Mucosa of gallbladder (tissue), 1 donor: ENCODE data around the gene CHST13. TPM values are rescaled to one million over a fixed set of nuclear protein-coding genes. Genes with fewer than 3 reads are reported as not detected.
"Not testable (repeated sequence)": the region's sequence is repeated elsewhere in the genome, so short reads cannot be mapped to it uniquely, and the experiment has no call there.

Source experiments
- DNase-seq: peaks from one replicate; pipeline ENCODE4 v3.0.0-alpha.2; 2020; ENCODE audit warnings: low spot score
- total RNA-seq: library from RNA; stranded (reverse); gene quantifications from one replicate; pipeline ENCODE4 v1.2.1, GENCODE V29; 2021
- donor health status: DM: no; HTN: no; CAD: no.

Gene CHST13
- total RNA-seq, 1 donor from 2014 or later, result 0.29 TPM

DNA sequence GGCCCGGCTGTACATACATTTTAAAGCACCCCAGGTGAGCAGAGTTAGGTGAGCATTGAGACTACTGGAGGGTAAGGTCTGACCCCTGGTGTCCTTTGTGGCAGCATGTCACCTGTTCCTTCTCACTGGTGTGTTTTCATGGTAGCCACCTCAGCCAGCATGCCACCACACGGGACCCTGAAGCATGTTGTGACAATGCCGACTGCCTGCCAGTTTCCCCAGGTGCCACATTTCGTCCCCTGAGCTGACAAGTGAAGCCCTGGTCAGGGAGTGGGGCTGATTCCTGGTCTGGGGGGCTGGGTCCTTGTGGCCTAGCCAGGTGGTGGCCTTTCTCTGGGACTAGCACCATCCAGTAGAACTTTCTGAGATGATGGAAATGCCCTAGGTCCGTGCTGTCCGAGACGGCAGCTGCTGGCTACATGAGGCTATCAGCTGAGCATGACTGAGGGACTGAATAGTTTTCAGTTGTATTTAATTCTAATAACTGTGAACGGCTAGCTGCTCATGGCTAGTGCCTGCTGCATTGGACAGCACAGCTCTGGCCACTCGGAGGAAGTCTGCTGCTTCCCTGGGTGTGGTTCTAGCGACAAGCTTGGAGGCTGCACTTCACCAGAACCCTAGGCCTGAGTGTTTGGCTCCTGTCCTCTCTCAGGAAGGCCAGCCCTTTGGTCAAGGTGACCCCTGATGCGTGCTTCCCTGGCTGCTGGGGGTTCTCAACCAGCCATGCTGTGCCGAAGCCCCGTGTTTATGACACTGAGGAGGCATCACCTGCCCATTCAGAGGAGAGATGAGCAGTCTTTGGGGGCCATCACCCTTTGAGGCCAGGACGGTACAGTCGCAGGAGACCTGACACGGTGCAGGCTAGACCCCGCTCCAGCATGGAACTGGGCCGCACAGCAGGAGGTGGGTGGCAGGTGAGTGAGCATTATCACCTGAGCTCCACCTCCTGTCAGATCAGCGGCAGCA, 30.9 kb downstream of the CHST13 start:
- DNase-seq, result peak; percentile 7

DNA sequence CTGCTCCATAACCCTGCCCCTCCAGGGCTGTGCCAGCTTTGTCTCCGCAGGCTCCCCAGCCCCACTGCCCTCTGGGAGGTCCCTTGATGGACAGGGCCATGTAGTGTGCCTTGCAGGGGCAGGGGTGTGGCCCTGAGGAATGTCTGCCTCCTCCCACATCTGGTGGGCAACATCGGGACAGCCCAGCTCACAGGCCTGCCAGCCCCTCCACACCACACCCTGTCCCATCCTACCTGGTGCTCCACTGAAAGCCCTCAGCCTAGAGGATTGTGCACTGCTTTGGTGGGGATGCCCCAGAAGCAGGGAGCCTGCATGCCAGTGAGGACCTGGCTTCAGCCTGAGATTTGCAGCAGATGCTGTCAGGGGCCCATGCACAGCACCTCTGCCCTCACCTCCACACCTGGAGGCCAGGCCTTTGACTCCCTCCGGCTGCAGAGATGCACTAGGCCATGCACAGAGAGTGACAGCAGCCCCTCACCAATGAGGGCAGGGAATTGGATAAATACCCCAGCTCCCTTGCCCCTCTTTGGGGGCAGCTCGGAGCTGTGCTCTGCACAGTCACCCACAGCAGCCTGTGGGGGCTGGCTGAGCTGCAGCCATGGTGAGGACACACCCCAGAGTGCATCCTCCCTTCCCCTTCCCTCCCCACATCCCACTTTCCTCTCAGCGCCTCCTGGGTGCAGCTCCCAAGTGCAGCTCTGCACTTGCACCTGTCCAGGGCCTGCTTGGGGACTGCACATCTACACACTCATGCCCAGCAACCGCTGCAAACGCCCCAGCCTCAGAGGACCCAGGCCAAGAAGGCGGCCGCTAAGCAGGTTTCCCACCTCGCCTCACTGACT, 32.1 kb downstream of the CHST13 start:
- peak; percentile 8 for DNase-seq

DNA sequence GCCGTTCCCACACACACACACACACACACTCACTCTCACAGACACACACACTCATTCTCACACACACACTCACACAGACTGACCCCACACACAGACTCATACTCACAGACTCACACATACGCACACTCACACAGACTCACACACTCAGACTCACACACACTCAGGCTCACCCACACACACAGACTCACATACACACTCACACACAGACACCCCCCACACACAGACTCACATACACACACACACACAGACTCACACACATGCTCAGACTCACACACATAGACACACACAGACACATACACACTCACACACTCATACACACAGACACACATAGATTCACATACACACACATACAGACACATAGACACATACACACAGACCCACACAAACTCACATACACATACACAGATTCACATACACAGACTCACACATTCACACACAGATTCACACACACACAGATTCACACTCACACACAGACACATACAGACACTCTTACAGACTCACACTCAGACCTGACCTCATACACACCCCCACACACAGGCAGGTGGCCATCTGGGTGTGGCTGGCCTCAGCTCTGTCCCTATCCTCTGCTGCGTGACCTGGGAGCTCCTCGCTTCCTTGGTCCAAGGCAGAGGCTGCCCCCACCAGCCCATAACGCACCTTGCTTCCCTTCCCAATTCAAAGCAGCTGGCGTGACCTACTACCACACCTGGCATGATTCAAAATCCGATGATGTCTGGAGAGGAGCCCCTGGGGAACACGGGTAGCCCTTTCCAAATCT, 32.9 kb downstream of the CHST13 start:
- DNase-seq, result peak; percentile 8

DNA sequence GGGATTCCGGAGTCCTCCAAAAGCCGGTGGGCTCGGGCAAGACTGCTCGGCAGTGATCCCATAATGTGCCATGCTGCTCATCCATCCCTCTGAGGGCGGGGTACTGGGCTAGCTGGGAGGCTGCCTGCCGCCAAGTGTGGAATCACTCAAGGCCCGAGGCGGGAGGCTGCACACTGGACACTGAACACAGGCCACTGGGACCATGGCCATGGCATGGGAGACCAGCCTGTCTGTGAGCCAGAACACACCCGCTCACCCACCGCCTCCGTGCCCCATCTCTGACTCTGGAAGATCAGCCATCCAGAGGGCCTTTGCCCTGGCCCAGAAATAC, 33.4 kb downstream of the CHST13 start:
- DNase-seq, result peak; percentile 9

DNA sequence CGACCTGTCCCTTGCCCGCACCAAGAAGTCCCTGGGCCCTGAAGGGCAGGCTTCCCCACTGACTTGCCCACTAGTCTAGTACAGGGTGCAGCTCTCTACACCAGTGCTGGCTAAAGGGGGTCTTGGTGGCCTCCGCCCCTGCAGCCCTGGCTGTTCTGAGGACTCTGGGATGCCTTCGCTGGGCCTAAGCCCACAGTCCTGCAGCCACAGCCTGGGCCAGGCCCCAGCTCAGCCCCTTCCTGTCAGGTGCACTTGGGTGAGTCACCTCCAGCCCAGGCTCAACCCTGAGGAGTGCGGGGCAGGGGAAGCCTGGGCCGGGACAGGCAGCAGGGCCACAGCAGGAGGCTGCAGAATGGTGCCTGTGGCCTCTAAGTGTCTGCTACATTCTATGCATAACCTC, 33.8 kb downstream of the CHST13 start:
- DNase-seq, result peak; percentile 1

DNA sequence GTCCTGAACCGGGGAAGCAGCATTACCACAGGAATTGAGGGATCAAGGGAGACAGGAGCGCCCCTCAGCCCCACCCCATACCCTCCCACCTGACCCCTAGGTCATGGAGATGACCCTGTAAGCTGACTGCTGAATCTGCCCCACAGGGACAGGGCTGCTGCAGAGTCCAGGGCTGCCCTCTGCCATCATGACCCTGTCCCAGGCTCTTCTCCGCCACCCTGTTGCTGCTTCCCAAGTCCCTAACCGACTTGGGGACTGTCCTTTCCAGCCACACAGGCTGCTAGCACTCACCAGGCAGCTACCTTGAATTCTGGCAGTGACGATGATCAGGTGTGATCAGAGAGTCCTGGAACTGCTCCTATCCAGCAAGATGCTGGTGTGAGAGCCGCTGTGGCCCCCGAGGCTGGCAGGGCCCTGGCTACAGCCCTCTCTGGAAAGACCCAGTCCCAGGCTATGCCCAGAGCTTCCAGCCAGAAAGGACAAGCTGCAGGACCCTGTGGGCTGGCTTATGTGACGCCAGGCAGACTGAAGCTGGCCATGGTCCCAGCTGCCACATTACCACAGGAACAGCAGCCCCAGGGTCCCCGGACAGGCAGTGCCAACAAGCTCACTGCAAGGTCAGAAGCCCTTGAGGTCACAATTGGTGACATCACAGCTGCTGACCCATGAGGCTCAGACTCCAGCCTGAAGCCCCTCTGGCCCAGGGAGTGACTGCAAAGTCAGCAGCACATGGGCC, 34.5 kb downstream of the CHST13 start, which contains the start of gene C3orf22:
Gene C3orf22 (minus strand): TSS at position 597 of the 736 bp plus-strand sequence. CDS start 5,542 bp downstream, outside the sequence.
- peak; percentile 2 for DNase-seq

DNA sequence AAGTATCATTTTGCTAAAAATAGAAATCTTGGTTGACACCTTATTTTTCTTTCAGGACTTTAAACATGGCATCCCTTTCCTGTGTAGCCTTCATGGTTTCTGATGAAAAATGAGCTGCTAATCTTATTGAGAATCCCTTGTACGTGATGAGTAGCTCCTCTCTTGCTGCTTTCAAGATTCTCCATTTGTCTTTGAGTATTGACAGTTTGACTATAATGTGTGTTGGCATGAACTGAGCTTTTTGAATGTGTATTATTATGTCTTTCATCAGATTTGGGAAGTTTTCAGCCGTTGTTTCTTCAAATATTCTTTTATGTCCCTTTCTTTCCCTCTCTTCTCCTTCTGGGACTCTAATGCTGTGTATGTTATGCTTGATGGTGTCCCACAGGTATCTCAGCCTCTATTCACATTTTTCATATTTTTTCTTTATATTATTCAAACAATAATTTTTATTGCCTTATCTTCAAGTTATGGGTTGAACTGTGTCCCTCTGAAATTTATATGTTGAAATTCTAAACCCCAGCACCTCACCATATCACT, 38.9 kb downstream of the CHST13 start:
- no peak for DNase-seq

DNA sequence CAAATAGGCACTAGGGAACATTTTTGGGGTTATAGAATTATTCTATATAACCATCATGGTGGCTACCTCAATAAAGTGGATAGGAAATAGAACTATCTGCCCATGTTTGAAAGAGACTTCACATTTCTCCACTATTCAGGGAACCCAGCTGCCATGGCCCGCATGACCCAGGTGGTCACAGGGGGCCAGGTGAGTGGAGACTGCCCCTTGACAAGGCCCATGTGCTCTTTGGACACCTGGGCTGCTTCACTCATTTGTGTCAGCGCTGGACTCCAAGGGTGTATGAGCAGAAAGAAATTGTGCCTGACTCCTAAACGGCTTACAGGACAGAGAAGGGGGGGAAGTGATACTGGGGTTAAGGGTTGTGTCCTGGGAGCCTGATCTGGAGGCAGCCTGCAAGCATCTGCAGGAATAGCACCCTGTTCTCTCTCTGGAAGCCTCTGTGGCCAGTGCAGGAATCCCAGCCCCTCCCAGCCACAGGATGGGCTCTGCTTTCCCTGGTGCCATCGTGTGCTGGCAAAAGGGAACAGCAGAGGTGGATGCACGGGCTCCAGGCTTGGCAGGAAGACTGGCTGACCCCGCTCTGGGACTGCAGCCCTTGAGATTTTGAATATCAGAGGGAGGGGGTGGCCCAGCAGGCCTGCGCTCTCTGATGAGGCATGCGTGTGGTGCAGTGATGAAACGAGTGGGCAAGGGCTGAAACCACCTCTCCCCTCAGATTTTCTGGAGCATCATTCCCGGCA, 43.9 kb downstream of the CHST13 start:
- no peak for DNase-seq

DNA sequence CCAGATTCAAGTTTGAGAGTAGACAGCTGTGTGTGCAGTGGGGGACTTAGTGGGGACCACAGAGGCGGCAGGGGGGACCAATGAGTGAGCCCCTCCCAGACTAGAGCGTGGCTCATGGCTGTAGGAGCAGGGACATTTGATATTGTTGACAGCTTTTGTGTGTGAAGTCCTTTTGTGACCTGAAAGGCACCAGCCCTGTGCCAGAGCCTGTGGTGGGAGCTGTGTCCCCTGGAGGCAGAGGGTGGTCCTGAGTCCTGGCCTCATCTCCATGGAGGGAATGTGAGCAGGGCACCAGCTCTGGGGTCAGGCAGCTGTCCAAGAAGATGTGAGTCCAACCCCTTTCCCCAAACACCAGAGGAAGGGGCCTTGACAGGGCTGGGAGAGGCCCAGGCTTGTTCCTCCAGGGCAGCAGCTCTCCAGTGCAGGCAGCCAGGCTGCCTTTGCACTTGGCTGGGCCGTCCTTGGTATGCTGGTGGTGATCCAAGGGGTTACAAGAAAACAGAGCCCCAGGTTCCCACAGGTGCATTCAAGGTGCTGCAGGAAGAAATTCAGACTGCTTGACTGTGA, 44.9 kb downstream of the CHST13 start:
- DNase-seq, result no peak

DNA sequence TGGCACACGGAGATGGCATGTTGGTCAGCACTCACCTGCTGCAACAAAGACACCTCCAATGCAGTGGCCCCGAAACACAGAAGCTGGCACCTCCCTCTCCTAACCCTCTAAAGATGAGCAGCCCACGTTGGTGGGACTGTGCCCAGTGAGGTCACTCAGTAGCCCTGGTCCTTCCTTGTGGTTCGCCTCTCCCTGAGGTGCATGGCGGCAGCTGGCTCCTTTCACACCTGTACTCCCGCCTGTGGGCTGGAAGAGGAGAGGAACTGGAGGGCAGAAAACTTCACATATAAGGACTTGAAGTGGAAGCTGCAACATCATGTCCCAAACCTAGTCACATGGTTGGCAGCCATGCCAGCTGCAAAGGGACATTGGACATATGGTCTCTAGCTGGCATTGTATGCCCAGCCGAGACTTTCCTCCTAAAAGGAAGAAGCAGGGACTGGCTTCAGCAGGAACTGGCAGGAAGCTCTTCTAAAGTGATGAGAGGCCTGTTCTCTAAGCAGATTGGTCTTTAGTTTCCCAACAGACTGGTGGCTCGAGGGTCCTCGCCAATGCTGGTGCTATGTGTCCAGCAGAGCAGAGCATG, 45.5 kb downstream of the CHST13 start:
- DNase-seq, result no peak

DNA sequence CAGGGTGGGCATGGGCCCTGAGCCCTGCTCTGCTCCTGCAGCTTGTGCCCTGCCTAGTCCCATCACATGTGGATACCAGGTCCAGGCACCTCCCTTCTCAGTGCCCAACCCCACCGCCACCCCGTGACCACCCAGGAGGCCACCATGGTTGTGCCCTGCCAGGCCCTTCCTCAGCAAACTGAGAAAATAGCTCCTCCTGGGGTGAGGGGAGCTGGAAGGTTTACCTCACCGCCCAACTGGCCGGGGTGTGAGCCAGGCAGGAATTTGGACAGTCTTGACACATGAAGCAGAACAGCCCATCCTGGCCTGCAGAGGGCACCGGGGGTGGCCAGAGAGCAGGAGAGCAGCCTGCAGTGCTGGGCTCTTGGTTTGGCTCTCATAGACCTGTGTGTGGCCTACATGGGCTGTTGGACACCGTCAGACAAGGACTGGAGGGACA, 46.2 kb downstream of the CHST13 start:
- DNase-seq, result no peak

DNA sequence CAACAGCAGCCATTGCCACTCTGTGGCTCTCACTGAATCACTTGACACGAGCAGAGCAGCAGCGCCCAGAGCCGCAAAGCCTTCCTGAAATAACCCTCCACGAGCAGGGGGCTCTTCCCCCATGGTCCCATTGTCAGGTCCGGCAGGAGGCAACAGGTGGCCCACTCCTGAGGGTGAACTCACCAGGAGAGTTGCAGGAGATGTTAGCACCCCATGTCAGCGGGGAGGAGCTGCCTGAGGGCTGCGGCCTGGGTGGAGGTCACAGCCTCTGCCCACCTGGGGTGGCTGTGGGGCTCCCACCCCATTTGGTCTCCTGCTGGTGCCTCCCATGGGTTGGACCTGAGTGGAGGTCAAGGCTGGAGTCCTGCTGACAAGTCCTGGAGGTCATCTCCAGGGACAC, 47.1 kb downstream of the CHST13 start:
- DNase-seq, result no peak

DNA sequence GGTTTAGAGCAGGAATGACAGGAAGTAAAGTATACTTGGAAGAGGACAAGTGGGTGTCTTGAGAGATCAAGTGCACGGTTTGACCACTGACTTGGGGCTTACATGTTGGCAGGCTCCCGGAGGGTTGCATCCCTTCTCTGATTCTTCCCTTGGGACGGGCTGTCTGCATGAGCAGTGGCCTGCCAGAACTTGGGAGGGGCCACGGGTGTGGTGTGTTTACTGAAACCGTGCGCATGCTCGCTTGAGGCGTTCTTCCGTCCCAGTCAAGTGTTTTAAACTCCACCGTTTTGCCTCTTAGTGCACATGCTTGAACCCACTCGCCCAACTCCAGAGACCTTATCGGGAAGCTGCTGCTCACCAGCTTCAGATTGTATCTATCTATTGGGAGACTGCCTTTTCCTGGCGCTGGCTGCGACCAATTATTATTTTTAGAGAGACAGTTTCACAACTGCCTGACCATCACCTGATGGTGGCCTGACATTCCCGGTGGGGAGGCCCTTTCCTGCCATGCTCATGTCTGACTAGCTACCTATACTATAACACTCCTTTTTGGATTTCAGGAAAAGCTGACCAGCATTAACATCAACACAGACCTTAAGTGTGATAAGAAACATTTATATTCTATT, 49.6 kb downstream of the CHST13 start:
- no peak for DNase-seq

DNA sequence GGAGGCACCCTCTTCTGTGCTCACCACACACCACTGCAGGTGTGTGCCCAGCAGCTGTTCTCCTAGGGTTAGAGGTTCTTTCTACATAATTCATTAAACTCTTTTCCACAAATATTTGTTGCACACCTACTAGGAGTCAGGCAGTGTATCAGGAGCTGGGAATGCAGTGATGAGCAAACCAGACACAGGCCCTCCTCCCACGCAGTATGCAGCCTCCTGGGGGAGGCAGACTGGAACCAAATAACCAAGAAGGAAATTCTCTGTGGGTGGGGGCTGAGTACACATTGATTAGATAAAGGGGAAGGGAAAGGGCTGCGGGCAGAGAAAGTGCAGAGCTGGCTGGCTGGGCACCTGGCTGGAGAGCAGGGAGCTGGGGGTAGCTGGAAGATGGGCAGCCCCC, 53.3 kb downstream of the CHST13 start:
- DNase-seq, result no peak

DNA sequence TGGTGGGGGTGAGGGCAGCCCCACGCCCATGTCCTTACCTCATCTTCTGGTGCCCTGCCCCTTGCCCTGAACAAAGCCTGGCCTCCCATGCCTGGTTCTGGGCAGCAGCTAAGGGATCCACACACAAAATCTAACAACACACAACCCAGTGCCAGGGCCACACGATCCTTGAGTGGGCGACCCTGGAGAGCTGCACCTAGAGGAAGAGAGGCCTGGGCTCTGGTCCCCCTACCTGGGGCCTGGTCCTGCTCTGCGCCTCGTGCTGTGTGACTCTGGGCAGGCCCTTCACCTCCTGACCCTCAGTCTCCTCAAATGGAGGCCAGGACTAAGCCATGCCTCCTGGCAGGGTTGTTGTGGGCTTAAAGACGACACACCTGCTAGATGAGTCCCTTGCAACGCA, 54.7 kb downstream of the CHST13 start:
- no peak for DNase-seq

DNA sequence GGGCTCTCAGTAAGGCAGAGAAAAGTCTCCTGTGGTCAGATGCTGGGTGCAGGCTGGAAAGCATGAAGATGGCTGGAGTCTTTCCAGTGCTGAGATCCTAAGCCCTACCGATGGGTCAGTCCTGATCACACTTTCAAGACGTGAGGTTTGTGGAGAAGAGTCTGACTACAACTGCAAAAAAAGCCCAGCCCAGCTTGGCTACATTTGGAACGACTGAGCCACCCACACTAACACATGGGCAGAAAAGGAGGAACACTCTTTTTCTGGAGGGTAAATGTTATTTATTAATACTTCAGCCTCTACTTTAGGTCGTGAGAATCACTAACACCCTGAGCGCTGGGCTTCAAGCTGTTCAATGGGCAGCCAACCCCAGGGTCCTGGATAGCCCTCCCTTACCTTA, 56.8 kb downstream of the CHST13 start:
- no peak for DNase-seq

DNA sequence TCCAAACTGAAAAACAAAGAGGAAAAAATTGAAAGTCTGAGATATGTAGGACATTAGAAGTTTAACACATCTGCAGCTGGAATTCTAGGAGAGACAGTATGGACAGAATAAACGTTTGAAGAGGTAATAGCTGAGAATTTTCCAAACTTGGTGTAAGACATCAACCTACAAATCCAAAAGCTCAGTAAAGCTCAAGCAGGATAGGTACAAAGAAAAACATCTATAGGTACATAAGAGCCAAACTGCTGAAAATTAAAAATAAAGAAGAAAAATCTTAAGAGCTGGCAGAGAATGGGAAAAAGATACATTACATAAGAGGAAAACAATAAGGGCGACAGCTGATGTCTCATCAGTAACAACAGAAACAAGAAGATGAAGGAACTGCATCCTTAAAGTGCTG, 57.6 kb downstream of the CHST13 start:
- no peak for DNase-seq

DNA sequence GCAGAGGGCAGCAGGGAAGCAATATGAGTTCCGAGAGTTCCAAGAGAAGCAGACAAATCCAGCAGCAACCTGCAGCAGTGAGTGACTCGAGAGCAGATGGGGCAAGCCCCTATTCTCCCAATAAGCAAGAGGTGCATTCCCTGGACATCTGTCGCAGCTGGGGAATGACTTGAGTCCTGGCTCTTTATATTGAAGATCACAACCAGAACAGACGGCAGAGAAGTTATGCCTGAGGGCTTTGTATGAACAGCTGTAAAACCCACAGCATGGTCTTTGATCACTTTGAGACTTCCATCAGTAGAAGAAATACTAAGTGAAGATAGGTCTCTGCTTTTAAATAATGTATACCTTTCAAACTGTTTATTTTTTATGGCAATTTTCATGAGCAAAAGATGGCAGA, 58.4 kb downstream of the CHST13 start:
- DNase-seq, result no peak

DNA sequence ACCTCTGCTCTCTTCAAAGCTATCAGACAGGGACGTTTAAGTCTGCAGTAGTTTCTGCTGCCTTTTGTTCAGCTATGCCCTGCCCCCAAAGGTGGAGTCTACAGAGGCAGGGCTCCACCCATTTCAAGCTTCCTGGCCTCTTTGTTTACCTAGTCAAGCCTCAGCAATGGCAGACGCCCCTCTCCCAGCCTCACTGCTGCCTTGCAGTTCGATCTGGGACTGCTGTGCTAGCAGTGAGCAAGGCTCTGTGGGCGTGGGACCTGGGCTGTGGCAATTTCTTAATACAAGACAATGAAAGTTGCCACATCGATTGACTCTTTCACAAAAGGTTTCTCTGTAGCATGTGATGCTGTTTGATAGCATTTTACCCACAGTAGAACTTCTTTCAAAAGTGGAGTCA, 67.6 kb downstream of the CHST13 start:
- DNase-seq, result not testable (repeated sequence)
